ENCODE results near the gene ANKRD17. TPM values are rescaled to one million over a fixed set of nuclear protein-coding genes. Genes with fewer than 3 reads are reported as not detected.
A peak's percentile ranks its signal among the peaks of the same experiment; 100 is the strongest.
"Not testable (repeated sequence)": the region's sequence is repeated elsewhere in the genome, so short reads cannot be mapped to it uniquely, and the experiment has no call there.

Gene ANKRD17
- 49.9 and 53.0 TPM in 2 replicates for total RNA-seq

- peaks cover 22% of the 10 kb centered on the region for H3K4me1 ChIP-seq (ENCODE audit: insufficient read depth, low read length)
- H3K27ac ChIP-seq (ENCODE audit: low read depth, low read length) = peak within 1 kb of the TSS; percentile 89
- H2AFZ ChIP-seq (ENCODE audit: low read length) = peak within 1 kb of the TSS; percentile 88
- H3K4me2 ChIP-seq (ENCODE audit: insufficient read depth, low read length) = peak within 1 kb of the TSS; percentile 96
- DNase-seq (ENCODE audit: insufficient read length, low spot score, missing footprints) = peak; percentile 96
- H3K4me3 ChIP-seq (ENCODE audit: insufficient read depth, low read length) = peak within 1 kb of the TSS; percentile 92
- no peak for TF ChIP-seq CTCF (IDR thresholded peaks at IDR 0.05; ENCODE audit: extremely low read depth, low read depth, low read length)
- H4K20me1 ChIP-seq (ENCODE audit: insufficient read depth, low read length) = peaks cover 16% of the 10 kb centered on the region
- H3K79me2 ChIP-seq (ENCODE audit: insufficient read depth, low read length) = peaks cover 70% of the 10 kb centered on the region
- H3K27me3 ChIP-seq (ENCODE audit: insufficient read depth, low read length) = no peaks in the 10 kb centered on the region
- no peaks in the 10 kb centered on the region for H3K9me3 ChIP-seq (ENCODE audit: low read depth, low read length)
- H3K36me3 ChIP-seq (ENCODE audit: insufficient read depth, low read length) = no peaks in the 10 kb centered on the region
These were observed at the start of gene ANKRD17 for GRCh38 chr4:73258686-73259570. ANKRD17 (minus strand) TSS chr4:73258798; CDS start chr4:73258668, 130 bp downstream.

- peak overlapping the region; percentile 39 for H3K4me2 ChIP-seq (ENCODE audit: insufficient read depth, low read length)
- no peaks in the 10 kb centered on the region for H3K36me3 ChIP-seq (ENCODE audit: insufficient read depth, low read length)
- H3K9me3 ChIP-seq (ENCODE audit: low read depth, low read length) = no peaks in the 10 kb centered on the region
- H3K27ac ChIP-seq (ENCODE audit: low read depth, low read length) = peak overlapping the region; percentile 45
- H3K27me3 ChIP-seq (ENCODE audit: insufficient read depth, low read length) = no peaks in the 10 kb centered on the region
- no peak overlapping the region for H3K4me3 ChIP-seq (ENCODE audit: insufficient read depth, low read length)
- no peaks in the 10 kb centered on the region for H3K79me2 ChIP-seq (ENCODE audit: insufficient read depth, low read length)
- H3K4me1 ChIP-seq (ENCODE audit: insufficient read depth, low read length) = peaks cover 22% of the 10 kb centered on the region
- peak; percentile 49 for TF ChIP-seq CTCF (IDR thresholded peaks at IDR 0.05; ENCODE audit: extremely low read depth, low read depth, low read length)
- no peaks in the 10 kb centered on the region for H4K20me1 ChIP-seq (ENCODE audit: insufficient read depth, low read length)
- no peak for DNase-seq (ENCODE audit: insufficient read length, low spot score, missing footprints)
- H2AFZ ChIP-seq (ENCODE audit: low read length) = peak overlapping the region; percentile 47
These were observed 49.7 kb upstream of the ANKRD17 start for GRCh38 chr4:73308286-73308685.

GRCh38 chr4:73303711-73304110, 45.1 kb upstream of the ANKRD17 start:
- no peak for DNase-seq (ENCODE audit: insufficient read length, low spot score, missing footprints)
- H3K4me1 ChIP-seq (ENCODE audit: insufficient read depth, low read length) = peaks cover 8% of the 10 kb centered on the region
- no peaks in the 10 kb centered on the region for H4K20me1 ChIP-seq (ENCODE audit: insufficient read depth, low read length)
- no peaks in the 10 kb centered on the region for H3K27me3 ChIP-seq (ENCODE audit: insufficient read depth, low read length)
- no peaks in the 10 kb centered on the region for H3K36me3 ChIP-seq (ENCODE audit: insufficient read depth, low read length)
- no peaks in the 10 kb centered on the region for H3K9me3 ChIP-seq (ENCODE audit: low read depth, low read length)
- H3K27ac ChIP-seq (ENCODE audit: low read depth, low read length) = no peak overlapping the region
- no peak overlapping the region for H3K4me2 ChIP-seq (ENCODE audit: insufficient read depth, low read length)
- no peak overlapping the region for H3K4me3 ChIP-seq (ENCODE audit: insufficient read depth, low read length)
- no peak for TF ChIP-seq CTCF (IDR thresholded peaks at IDR 0.05; ENCODE audit: extremely low read depth, low read depth, low read length)
- no peaks in the 10 kb centered on the region for H3K79me2 ChIP-seq (ENCODE audit: insufficient read depth, low read length)
- no peak overlapping the region for H2AFZ ChIP-seq (ENCODE audit: low read length)

GRCh38 chr4:73299548-73300280, 41.1 kb upstream of the ANKRD17 start:
- no peaks in the 10 kb centered on the region for H3K79me2 ChIP-seq (ENCODE audit: insufficient read depth, low read length)
- H2AFZ ChIP-seq (ENCODE audit: low read length) = no peak overlapping the region
- H3K4me1 ChIP-seq (ENCODE audit: insufficient read depth, low read length) = no peaks in the 10 kb centered on the region
- H4K20me1 ChIP-seq (ENCODE audit: insufficient read depth, low read length) = no peaks in the 10 kb centered on the region
- no peak for TF ChIP-seq CTCF (IDR thresholded peaks at IDR 0.05; ENCODE audit: extremely low read depth, low read depth, low read length)
- H3K9me3 ChIP-seq (ENCODE audit: low read depth, low read length) = no peaks in the 10 kb centered on the region
- no peak overlapping the region for H3K27ac ChIP-seq (ENCODE audit: low read depth, low read length)
- no peak overlapping the region for H3K4me3 ChIP-seq (ENCODE audit: insufficient read depth, low read length)
- H3K4me2 ChIP-seq (ENCODE audit: insufficient read depth, low read length) = no peak overlapping the region
- peak; percentile 14 for DNase-seq (ENCODE audit: insufficient read length, low spot score, missing footprints)
- no peaks in the 10 kb centered on the region for H3K36me3 ChIP-seq (ENCODE audit: insufficient read depth, low read length)
- no peaks in the 10 kb centered on the region for H3K27me3 ChIP-seq (ENCODE audit: insufficient read depth, low read length)

- not testable (repeated sequence) for H2AFZ ChIP-seq (ENCODE audit: low read length); H4K20me1 ChIP-seq (ENCODE audit: insufficient read depth, low read length); H3K9me3 ChIP-seq (ENCODE audit: low read depth, low read length); H3K4me2 ChIP-seq (ENCODE audit: insufficient read depth, low read length); H3K36me3 ChIP-seq (ENCODE audit: insufficient read depth, low read length); DNase-seq (ENCODE audit: insufficient read length, low spot score, missing footprints); H3K4me1 ChIP-seq (ENCODE audit: insufficient read depth, low read length); H3K4me3 ChIP-seq (ENCODE audit: insufficient read depth, low read length); H3K27me3 ChIP-seq (ENCODE audit: insufficient read depth, low read length); H3K27ac ChIP-seq (ENCODE audit: low read depth, low read length); H3K79me2 ChIP-seq (ENCODE audit: insufficient read depth, low read length)
These were observed 34.1 kb upstream of the ANKRD17 start for GRCh38 chr4:73292661-73293060.

Measured in osteoblast (primary cell).